HepG2 (cell line): ENCODE results near the gene NOCT. TPM values are rescaled to one million over a fixed set of nuclear protein-coding genes. Genes with fewer than 3 reads are reported as not detected.

Source experiments
- CERS6 ChIP-seq: sonication (generic); formaldehyde crosslinking; IDR thresholded peaks from 2 replicates; pipeline ENCODE4 v1.5.0; 2020; ENCODE audit warnings: missing genetic modification reagents
- HINFP ChIP-seq: sonication (generic); formaldehyde crosslinking; IDR thresholded peaks from 2 replicates; pipeline ENCODE4 v1.4.0; 2020; ENCODE audit warnings: low read depth, mild to moderate bottlenecking, missing genetic modification reagents
- ISX ChIP-seq: sonication (generic); formaldehyde crosslinking; conservative IDR thresholded peaks from 2 replicates; pipeline ENCODE4 v1.5.0; 2020; ENCODE audit warnings: missing genetic modification reagents
- KDM1A ChIP-seq: IDR thresholded peaks from 2 replicates; pipeline ENCODE4 v1.6.1; 2016; ENCODE audit warnings: missing compliant biosample characterization
- MEF2D ChIP-seq: sonication (generic); formaldehyde crosslinking; IDR thresholded peaks from 2 replicates; pipeline ENCODE4 v1.5.1; 2020; ENCODE audit warnings: mild to moderate bottlenecking, missing genetic modification reagents
- MYPOP ChIP-seq: sonication (generic); formaldehyde crosslinking; IDR thresholded peaks from 2 replicates; pipeline ENCODE4 v1.8.1; 2023; ENCODE audit warnings: mild to moderate bottlenecking, moderate library complexity, missing genetic modification reagents
- THAP7 ChIP-seq: sonication (generic); formaldehyde crosslinking; IDR thresholded peaks from 2 replicates; pipeline ENCODE4 v1.8.1; 2023; ENCODE audit warnings: mild to moderate bottlenecking, missing genetic modification reagents
- ZFP37 ChIP-seq: sonication (generic); formaldehyde crosslinking; IDR thresholded peaks from 2 replicates; pipeline ENCODE4 v1.4.0; 2020; ENCODE audit warnings: missing genetic modification reagents, borderline replicate concordance
- ZFP82 ChIP-seq: sonication (generic); formaldehyde crosslinking; IDR thresholded peaks from 2 replicates; pipeline ENCODE4 v1.5.1; 2020; ENCODE audit warnings: mild to moderate bottlenecking, missing genetic modification reagents, borderline replicate concordance
- ZNF362 ChIP-seq: sonication (generic); formaldehyde crosslinking; IDR thresholded peaks from 2 replicates; pipeline ENCODE4 v1.4.0; 2020; ENCODE audit warnings: missing genetic modification reagents, mild to moderate bottlenecking, borderline replicate concordance
- ZNF562 ChIP-seq: sonication (generic); formaldehyde crosslinking; IDR thresholded peaks from 2 replicates; pipeline ENCODE4 v1.8.0; 2022; ENCODE audit warnings: missing genetic modification reagents, borderline replicate concordance
- ZNF720 ChIP-seq: sonication (generic); formaldehyde crosslinking; IDR thresholded peaks from 2 replicates; pipeline ENCODE4 v1.4.0; 2020; ENCODE audit warnings: missing genetic modification reagents
- ZNF790 ChIP-seq: sonication (generic); formaldehyde crosslinking; IDR thresholded peaks from 2 replicates; pipeline ENCODE4 v1.8.0; 2022; ENCODE audit warnings: missing genetic modification reagents, mild to moderate bottlenecking, borderline replicate concordance
- ZNF850 ChIP-seq: sonication (generic); formaldehyde crosslinking; conservative IDR thresholded peaks from 2 replicates; pipeline ENCODE4 v1.9.0; 2021; ENCODE audit warnings: mild to moderate bottlenecking, missing genetic modification reagents
- ZNF879 ChIP-seq: sonication (generic); formaldehyde crosslinking; IDR thresholded peaks from 2 replicates; pipeline ENCODE4 v1.8.1; 2023; ENCODE audit warnings: missing genetic modification reagents
- polyA plus RNA-seq, 8 experiments: library from polyadenylated mRNA; depleted of rRNA in 3 of 8; stranded (reverse) in 7 of 8; unstranded in 1 of 8; fragments of >200 nt; fragmentation: Illumina TruSeq in 4 of 8; extraction: Trizol in 4 of 8; gene quantifications; 2 replicates each; pipeline versions ENCODE4 v1.2.1 to v1.2.3, GENCODE V29; 2011 to 2016; ENCODE audit warnings: low read depth in 4 of 8, missing spikeins in 1 of 8, mixed read lengths in 1 of 8; ENCODE audit not compliant: insufficient read depth in 1 of 8
- total RNA-seq, 5 experiments: library from RNA; depleted of rRNA; stranded (reverse); fragments of >200 nt; fragmentation: Illumina TruSeq; extraction: Trizol; gene quantifications; 2 replicates each; pipeline ENCODE4 v1.2.3, GENCODE V29; 2016; ENCODE audit warnings: low read depth in 1 of 5
- TF ChIP-seq, protein P1 (sequence below): IDR thresholded peaks from 2 replicates; pipeline ENCODE4 v1.6.1; 2016; ENCODE audit warnings: low read depth, control low read depth
- TF ChIP-seq, protein P2 (sequence below): sonication (generic); formaldehyde crosslinking; conservative IDR thresholded peaks from 2 replicates; pipeline ENCODE4 v1.8.0; 2022; ENCODE audit warnings: missing genetic modification reagents

The NOCT gene
- total and polyA plus RNA-seq, 2 of the 13 experiments (the other 11 are each of a cell fraction or from before 2014, with no cell fraction given), result 3.6 to 13.1 TPM

- TF ChIP-seq ZNF362 (no peak; the same call in 1 of the 2 replicates), CERS6 (CRISPR knock-in tag) (no peak), ZFP82 (no peak), KDM1A (CRISPR knock-in tag) (no peak), ZNF790 (CRISPR knock-in tag) (peak; percentile 53; the same call in 1 of the 2 replicates), ZNF720 (CRISPR knock-in tag) (no peak), ISX (CRISPR knock-in tag) (peak; percentile 54; the same call in 1 of the 2 replicates), THAP7 (CRISPR knock-in tag) (no peak), ZFP37 (CRISPR knock-in tag) (no peak), ZNF879 (CRISPR knock-in tag) (no peak; the same call in 1 of the 2 replicates), MEF2D (CRISPR knock-in tag) (peak; percentile 70; the same call in 1 of the 2 replicates), ZNF850 (CRISPR knock-in tag) (no peak), MYPOP (CRISPR knock-in tag) (peak; percentile 93), ZNF562 (CRISPR knock-in tag) (no peak), HINFP (no peak)
- TF ChIP-seq, protein P1, sequence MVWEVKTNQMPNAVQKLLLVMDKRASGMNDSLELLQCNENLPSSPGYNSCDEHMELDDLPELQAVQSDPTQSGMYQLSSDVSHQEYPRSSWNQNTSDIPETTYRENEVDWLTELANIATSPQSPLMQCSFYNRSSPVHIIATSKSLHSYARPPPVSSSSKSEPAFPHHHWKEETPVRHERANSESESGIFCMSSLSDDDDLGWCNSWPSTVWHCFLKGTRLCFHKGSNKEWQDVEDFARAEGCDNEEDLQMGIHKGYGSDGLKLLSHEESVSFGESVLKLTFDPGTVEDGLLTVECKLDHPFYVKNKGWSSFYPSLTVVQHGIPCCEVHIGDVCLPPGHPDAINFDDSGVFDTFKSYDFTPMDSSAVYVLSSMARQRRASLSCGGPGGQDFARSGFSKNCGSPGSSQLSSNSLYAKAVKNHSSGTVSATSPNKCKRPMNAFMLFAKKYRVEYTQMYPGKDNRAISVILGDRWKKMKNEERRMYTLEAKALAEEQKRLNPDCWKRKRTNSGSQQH (CRISPR knock-in tag), result peak; percentile 56; the same call in 1 of the 2 replicates
- TF ChIP-seq, protein P2, sequence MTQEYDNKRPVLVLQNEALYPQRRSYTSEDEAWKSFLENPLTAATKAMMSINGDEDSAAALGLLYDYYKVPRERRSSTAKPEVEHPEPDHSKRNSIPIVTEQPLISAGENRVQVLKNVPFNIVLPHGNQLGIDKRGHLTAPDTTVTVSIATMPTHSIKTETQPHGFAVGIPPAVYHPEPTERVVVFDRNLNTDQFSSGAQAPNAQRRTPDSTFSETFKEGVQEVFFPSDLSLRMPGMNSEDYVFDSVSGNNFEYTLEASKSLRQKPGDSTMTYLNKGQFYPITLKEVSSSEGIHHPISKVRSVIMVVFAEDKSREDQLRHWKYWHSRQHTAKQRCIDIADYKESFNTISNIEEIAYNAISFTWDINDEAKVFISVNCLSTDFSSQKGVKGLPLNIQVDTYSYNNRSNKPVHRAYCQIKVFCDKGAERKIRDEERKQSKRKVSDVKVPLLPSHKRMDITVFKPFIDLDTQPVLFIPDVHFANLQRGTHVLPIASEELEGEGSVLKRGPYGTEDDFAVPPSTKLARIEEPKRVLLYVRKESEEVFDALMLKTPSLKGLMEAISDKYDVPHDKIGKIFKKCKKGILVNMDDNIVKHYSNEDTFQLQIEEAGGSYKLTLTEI (CRISPR knock-in tag), result no peak
Measured at GRCh38 chr4:139015269-139015947, at the start of gene NOCT (continued).
